ENCODE data around the gene PTCH2. TPM values are rescaled to one million over a fixed set of nuclear protein-coding genes. Genes with fewer than 3 reads are reported as not detected.

PTCH2 gene
- total RNA-seq, 1 experiment from 2014 or later = 0.48 TPM

DNA sequence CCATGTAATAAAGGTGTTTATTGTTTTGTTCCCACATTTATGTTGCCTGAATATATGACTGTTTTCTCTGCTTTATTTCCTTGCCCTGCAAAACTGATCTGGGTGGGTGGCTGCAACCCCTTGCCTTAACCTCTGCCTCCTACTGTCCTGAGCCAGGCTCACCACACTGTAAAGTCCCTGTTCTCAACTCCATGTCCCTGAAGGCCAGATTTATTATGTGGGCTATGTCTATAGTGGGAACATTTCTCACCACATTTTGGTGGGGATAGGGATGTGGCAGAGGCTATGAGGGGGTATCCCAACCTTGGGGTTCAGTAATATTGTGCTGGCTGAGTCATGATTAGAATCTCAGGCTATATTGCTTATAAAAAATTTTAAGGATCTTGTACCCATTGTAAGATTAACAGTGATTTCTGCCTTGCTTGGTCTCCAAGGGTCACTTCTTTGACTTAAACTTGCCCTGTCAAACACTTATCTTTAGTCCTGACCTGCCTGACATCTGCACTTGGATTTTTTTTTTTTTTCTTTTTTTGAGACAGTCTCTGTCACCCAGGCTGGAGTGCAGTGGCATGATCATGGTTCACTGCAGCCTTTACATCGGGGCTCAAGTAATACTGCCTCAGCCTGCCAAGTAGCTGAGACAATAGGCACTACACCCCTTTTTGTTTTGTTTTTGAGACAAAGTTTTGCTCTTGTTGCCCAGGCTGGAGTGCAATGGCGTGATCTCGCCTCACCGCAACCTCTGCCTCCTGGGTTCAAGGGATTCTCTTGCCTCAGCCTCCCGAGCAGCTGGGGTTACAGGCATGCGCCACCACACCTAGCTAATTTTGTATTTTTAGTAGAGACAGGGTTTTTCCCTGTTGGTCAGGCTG is 64.1 kb downstream of the PTCH2 start:
- BruUV-seq (replicated peaks) = no TSS peak
- CTCF ChIA-PET = no interaction called here
- intact Hi-C loops (cut with micrococcal nuclease; ENCODE audit: unreplicated experiment) = no loop called here
- TF ChIP-seq, protein P1, sequence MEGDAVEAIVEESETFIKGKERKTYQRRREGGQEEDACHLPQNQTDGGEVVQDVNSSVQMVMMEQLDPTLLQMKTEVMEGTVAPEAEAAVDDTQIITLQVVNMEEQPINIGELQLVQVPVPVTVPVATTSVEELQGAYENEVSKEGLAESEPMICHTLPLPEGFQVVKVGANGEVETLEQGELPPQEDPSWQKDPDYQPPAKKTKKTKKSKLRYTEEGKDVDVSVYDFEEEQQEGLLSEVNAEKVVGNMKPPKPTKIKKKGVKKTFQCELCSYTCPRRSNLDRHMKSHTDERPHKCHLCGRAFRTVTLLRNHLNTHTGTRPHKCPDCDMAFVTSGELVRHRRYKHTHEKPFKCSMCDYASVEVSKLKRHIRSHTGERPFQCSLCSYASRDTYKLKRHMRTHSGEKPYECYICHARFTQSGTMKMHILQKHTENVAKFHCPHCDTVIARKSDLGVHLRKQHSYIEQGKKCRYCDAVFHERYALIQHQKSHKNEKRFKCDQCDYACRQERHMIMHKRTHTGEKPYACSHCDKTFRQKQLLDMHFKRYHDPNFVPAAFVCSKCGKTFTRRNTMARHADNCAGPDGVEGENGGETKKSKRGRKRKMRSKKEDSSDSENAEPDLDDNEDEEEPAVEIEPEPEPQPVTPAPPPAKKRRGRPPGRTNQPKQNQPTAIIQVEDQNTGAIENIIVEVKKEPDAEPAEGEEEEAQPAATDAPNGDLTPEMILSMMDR (IDR thresholded peaks at IDR 0.05; ENCODE audit: insufficient read depth in 1 of 2, low read depth in 1 of 2, low read length in 1 of 2, severe bottlenecking in 1 of 2, unreplicated experiment in 1 of 2) = no peak
- Histone ChIP-seq H3K9me3 (no peaks in the 10 kb centered on the region), H3K4me1 (peaks cover 6% of the 10 kb centered on the region), H3K36me3 (ENCODE audit: control insufficient read depth, insufficient read depth, low read length) (peaks cover 4% of the 10 kb centered on the region), H3K4me3 (ENCODE audit: low read depth, low read length) (no peak overlapping the region), H3K27me3 (replicated peaks; ENCODE audit: control insufficient read depth, insufficient read depth, low read length) (no peaks in the 10 kb centered on the region)
- Mint-ChIP-seq H3K9me3 (ENCODE audit: unreplicated experiment) (no peaks in the 10 kb centered on the region), H3K27ac (ENCODE audit: unreplicated experiment) (peak overlapping the region; percentile 35), H3K27me3 (ENCODE audit: insufficient read depth, unreplicated experiment) (no peaks in the 10 kb centered on the region), H3K4me3 (ENCODE audit: unreplicated experiment) (peak overlapping the region; percentile 55), H3K4me1 (ENCODE audit: low read depth, unreplicated experiment) (no peaks in the 10 kb centered on the region), H3K36me3 (ENCODE audit: insufficient read depth, unreplicated experiment) (peaks cover 82% of the 10 kb centered on the region)
- POLR2A ChIA-PET = no interaction called here
- no peak for DNase-seq

DNA sequence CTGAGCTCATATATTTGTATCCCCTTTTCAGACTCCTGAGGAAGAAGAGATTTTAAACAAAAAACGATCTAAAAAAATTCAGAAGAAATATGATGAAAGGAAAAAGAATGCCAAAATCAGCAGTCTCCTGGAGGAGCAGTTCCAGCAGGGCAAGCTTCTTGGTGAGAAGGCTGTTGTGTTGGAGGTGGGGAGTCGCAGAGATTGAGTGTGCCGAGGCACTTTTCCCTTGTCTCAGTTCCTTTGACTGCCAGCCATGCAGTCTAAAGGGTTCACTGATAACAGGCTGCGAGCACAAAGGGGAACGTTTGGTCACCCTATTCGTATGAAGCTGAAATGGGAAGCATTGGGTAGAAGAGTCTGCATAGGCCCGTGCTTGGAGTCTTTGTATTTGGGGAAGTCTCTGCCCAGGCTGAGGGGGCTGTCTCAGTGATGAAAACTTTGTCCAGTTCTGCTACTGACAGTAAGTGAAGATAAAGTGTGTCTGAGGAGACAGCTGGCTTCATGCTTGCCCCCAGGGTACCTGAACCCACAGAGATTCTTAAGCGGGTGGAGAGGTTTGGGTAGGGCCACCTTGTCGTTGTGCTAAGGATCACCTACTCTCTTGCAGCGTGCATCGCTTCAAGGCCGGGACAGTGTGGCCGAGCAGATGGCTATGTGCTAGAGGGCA is 65.0 kb downstream of the PTCH2 start:
- Mint-ChIP-seq H3K27me3 (ENCODE audit: insufficient read depth, unreplicated experiment) (no peaks in the 10 kb centered on the region), H3K36me3 (ENCODE audit: insufficient read depth, unreplicated experiment) (peaks cover 82% of the 10 kb centered on the region)
- BruUV-seq (replicated peaks) = no TSS peak

DNA sequence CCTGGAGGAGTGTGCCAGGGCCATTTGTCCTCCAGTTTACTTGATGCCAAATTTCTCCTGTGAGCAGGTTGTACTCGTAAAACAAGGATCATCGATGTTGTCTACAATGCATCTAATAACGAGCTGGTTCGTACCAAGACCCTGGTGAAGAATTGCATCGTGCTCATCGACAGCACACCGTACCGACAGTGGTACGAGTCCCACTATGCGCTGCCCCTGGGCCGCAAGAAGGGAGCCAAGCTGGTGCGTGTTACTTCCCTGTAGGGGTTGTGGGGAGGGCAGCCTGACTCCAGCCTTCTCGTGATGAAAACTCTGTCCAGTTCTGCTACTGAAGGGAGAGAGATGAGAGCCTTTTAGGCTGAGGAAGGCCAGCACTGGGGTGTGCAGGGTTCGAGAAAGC is 65.5 kb downstream of the PTCH2 start:
- TF ChIP-seq, protein P1 (IDR thresholded peaks at IDR 0.05; ENCODE audit: insufficient read depth in 1 of 2, low read depth in 1 of 2, low read length in 1 of 2, severe bottlenecking in 1 of 2, unreplicated experiment in 1 of 2) = no peak
- peaks cover 6% of the 10 kb centered on the region for H3K4me1 ChIP-seq
- no peak overlapping the region for H3K4me3 ChIP-seq (ENCODE audit: low read depth, low read length)

More for the DNA sequence above, 65.0 kb downstream of the PTCH2 start:
- H3K4me1 ChIP-seq = peaks cover 6% of the 10 kb centered on the region
- intact Hi-C loops (cut with micrococcal nuclease; ENCODE audit: unreplicated experiment) = no loop called here
- H3K9me3 ChIP-seq = no peaks in the 10 kb centered on the region
- peaks cover 4% of the 10 kb centered on the region for H3K36me3 ChIP-seq (ENCODE audit: control insufficient read depth, insufficient read depth, low read length)
- peak overlapping the region; percentile 81 for H3K4me3 Mint-ChIP-seq (ENCODE audit: unreplicated experiment)
- ChIA-PET CTCF (no interaction called here), POLR2A (no interaction called here)
- DNase-seq = no peak
- TF ChIP-seq, protein P1 (IDR thresholded peaks at IDR 0.05; ENCODE audit: insufficient read depth in 1 of 2, low read depth in 1 of 2, low read length in 1 of 2, severe bottlenecking in 1 of 2, unreplicated experiment in 1 of 2) = no peak
- no peaks in the 10 kb centered on the region for H3K27me3 ChIP-seq (replicated peaks; ENCODE audit: control insufficient read depth, insufficient read depth, low read length)
- H3K9me3 Mint-ChIP-seq (ENCODE audit: unreplicated experiment) = no peaks in the 10 kb centered on the region
- peak overlapping the region; percentile 35 for H3K27ac Mint-ChIP-seq (ENCODE audit: unreplicated experiment)
- H3K4me1 Mint-ChIP-seq (ENCODE audit: low read depth, unreplicated experiment) = no peaks in the 10 kb centered on the region
- H3K4me3 ChIP-seq (ENCODE audit: low read depth, low read length) = no peak overlapping the region

More for the DNA sequence above, 65.5 kb downstream of the PTCH2 start:
- no peaks in the 10 kb centered on the region for H3K27me3 Mint-ChIP-seq (ENCODE audit: insufficient read depth, unreplicated experiment)
- peaks cover 78% of the 10 kb centered on the region for H3K36me3 Mint-ChIP-seq (ENCODE audit: insufficient read depth, unreplicated experiment)
- no TSS peak for BruUV-seq (replicated peaks)
- ChIA-PET POLR2A (no interaction called here), CTCF (no interaction called here)
- Histone ChIP-seq H3K9me3 (no peaks in the 10 kb centered on the region), H3K36me3 (ENCODE audit: control insufficient read depth, insufficient read depth, low read length) (peaks cover 4% of the 10 kb centered on the region), H3K27me3 (replicated peaks; ENCODE audit: control insufficient read depth, insufficient read depth, low read length) (no peaks in the 10 kb centered on the region)
- H3K27ac Mint-ChIP-seq (ENCODE audit: unreplicated experiment) = no peak overlapping the region
- intact Hi-C loops (cut with micrococcal nuclease; ENCODE audit: unreplicated experiment) = no loop called here
- DNase-seq = no peak
- H3K4me3 Mint-ChIP-seq (ENCODE audit: unreplicated experiment) = peak overlapping the region; percentile 81
- no peaks in the 10 kb centered on the region for H3K9me3 Mint-ChIP-seq (ENCODE audit: unreplicated experiment)
- H3K4me1 Mint-ChIP-seq (ENCODE audit: low read depth, unreplicated experiment) = no peaks in the 10 kb centered on the region

Measured in Caco-2 (cell line).